Adrenal gland (tissue), 12 donors: ENCODE measurements around the gene MRPL53. TPM values are rescaled to one million over a fixed set of nuclear protein-coding genes. Genes with fewer than 3 reads are reported as not detected.

Experiments used
- DNase-seq, 7 donors: peaks; one replicate each; pipeline ENCODE4 v3.0.0-alpha.2; 2019 to 2020
- H3K27ac ChIP-seq, 5 donors: fragments of 200-600 bp; sonication (generic) in 4 of 5; 1 replicate in 3 of 5; 2 replicates in 2 of 5; pipeline versions ENCODE4 v1.5.1 to v1.8.0; 2016 to 2020; ENCODE audit warnings: mild to moderate bottlenecking in 1 of 5
- H3K27me3 ChIP-seq: fragments of 200-600 bp; 2 replicates; pipeline ENCODE4 v1.8.0; 2021
- H3K36me3 ChIP-seq, 2 donors: fragments of 200-600 bp; replicated peaks in 1 of 2; 1 replicate in 1 of 2; 2 replicates in 1 of 2; pipeline versions ENCODE4 v1.5.1 to v1.8.0; 2018 to 2022
- H3K4me1 ChIP-seq, 2 donors: fragments of 200-600 bp; replicated peaks in 1 of 2; 1 replicate in 1 of 2; 2 replicates in 1 of 2; pipeline versions ENCODE4 v1.5.1 to v1.8.0; 2018 to 2021
- H3K4me3 ChIP-seq, 4 donors: fragments of 200-600 bp; sonication (generic) in 3 of 4; one replicate each; pipeline ENCODE4 v1.5.1; 2016 to 2018
- H3K9me3 ChIP-seq, 3 donors: fragments of 200-600 bp; sonication (generic) in 1 of 3; replicated peaks in 1 of 3; 1 replicate in 2 of 3; 2 replicates in 1 of 3; pipeline versions ENCODE4 v1.5.1 to v1.8.0; 2016 to 2021
- POLR2A ChIP-seq, 2 donors: fragments of 450-650 bp; IDR thresholded peaks; one replicate each; pipeline ENCODE4 v1.6.1; 2017; ENCODE audit warnings: antibody characterized with exemption in 2 of 2, mild to moderate bottlenecking in 2 of 2, moderate library complexity in 1 of 2
- WGBS, 4 donors: extraction: QIAGEN DNeasy Blood & Tissue Kit in 2 of 4; methylation state at CpG; one replicate each; pipeline versions ENCODE4 v1.1.5 to v1.1.7; 2013 to 2017; 5-methylcytosine and 5-hydroxymethylcytosine counted together
- intact Hi-C, 2 donors: fragments of 100-400 bp; cut with DNase I; formaldehyde crosslinking; loops; one replicate each; pipeline versions ENCODE4 v1.14.1 to v1.15.0; 2022 to 2023
- polyA plus RNA-seq, 3 donors: library from polyadenylated mRNA; stranded (reverse); fragments of 200-250 nt in 2 of 3; fragments of 350-450 nt in 1 of 3; fragmentation: Illumina TruSeq in 1 of 3; extraction: RNeasy Lipid Tissue Mini Kit (QIAGEN cat#74804) in 1 of 3; gene quantifications; one replicate each; pipeline ENCODE4 v1.2.3, GENCODE V29; 2013 to 2014
- total RNA-seq, 9 donors: library from RNA; depleted of rRNA in 4 of 9; stranded (reverse); fragments of >200 nt in 4 of 9; fragments of 120-200 nt in 1 of 9; fragmentation: NEBNext Ultra II Directional in 1 of 9; extraction: Animal tissue kit (Norgen Biotek cat#: 25700) in 1 of 9; gene quantifications; one replicate each; pipeline versions ENCODE4 v1.1.0 to v1.2.4, GENCODE V29; 2013 to 2023
- TF ChIP-seq, protein P1 (sequence below), 6 experiments: fragments of 450-650 bp in 4 of 6; fragments of 200-600 bp in 2 of 6; sonication (generic) in 1 of 6; IDR thresholded peaks; 1 replicate in 5 of 6; 2 replicates in 1 of 6; pipeline versions ENCODE4 v1.5.1 to v1.8.0; 2016 to 2021; ENCODE audit warnings: antibody characterized with exemption in 6 of 6, mild to moderate bottlenecking in 2 of 6, moderate library complexity in 1 of 6
- donor health status: healthy with polysubstance abuse.
- donor health status: Bipolar disorder and iron deficiency.
- donor health status: DM: yes; HTN: yes; CAD: no.
- donor health status: DM: no; HTN: no; CAD: no.
- donor health status: DM: no; HTN: no; CAD: no.
- donor health status: DM: yes; HTN: yes; CAD: no.

Gene MRPL53
- total and polyA plus RNA-seq, 12 donors, result 26.4 to 191 (median 135) TPM

DNA sequence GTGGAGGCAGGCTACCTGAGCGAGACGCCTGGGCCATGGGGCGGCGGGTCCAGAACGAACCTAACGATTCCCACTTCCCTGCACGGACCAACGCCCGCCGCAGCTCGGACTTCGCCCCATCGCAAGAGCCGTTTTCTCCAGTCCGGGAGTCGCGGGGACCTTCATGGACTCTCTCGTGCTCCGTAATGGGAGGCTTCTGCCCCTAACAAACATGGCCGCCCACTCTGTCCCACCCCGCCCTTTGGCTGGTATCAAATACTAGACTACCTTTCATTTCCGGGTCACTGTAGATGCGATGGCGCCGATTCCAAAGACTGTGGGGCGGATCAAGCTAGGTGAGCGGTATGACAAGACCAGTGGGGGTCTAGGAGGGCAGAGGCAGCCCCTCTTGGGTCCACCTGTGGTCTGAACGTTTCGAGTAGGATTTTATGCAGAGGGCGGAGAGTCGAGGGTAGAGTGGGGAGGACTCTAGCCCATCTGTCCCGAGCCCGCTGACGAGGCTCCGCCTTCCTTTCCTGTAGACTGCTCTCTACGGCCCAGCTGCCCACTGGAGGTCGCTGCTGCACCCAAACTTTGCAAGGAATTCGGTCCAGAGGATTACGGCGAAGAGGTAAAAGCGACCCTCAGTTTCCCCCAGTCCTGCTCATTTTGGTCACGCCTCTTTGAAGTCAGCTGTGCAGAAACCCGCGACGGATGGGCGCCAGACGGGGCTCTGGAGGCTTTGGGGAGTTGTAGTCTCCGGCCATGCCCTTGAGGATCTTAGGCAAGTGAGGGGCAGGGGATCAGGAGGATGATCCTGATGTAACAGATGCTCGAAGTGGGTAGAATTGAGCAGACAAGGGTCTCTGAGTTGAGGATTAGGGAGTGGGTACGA, 10.6 kb upstream of the MRPL53 start, which contains the start of the genes CCDC142 and TTC31:
Gene CCDC142 (minus strand): TSS at position 198 of the 874 bp plus-strand sequence. CDS start 161 bp downstream, at position 37.
Gene TTC31 (plus strand): TSS at position 281 of the 874 bp plus-strand sequence. CDS start 15 bp downstream, at position 296.
- peak; percentile 95 to 99 (median 97) for DNase-seq
- 0 to 1% (median 1%) methylated on average over 16 to 50 of the region's 50 CpGs for WGBS, 4 donors
- H3K27ac ChIP-seq, result peak within 1 kb of the TSS; percentile 62 to 93 (median 83)
- peaks cover 13 to 25% of the 10 kb centered on the region in 2 donors for H3K4me1 ChIP-seq
- intact Hi-C loops, result loop anchor here (5.0 kb wide), 1 partner anchor 104 kb away; no protein-coding TSS in a partner anchor
- no peaks in the 10 kb centered on the region for H3K9me3 ChIP-seq
- TF ChIP-seq, protein P1, sequence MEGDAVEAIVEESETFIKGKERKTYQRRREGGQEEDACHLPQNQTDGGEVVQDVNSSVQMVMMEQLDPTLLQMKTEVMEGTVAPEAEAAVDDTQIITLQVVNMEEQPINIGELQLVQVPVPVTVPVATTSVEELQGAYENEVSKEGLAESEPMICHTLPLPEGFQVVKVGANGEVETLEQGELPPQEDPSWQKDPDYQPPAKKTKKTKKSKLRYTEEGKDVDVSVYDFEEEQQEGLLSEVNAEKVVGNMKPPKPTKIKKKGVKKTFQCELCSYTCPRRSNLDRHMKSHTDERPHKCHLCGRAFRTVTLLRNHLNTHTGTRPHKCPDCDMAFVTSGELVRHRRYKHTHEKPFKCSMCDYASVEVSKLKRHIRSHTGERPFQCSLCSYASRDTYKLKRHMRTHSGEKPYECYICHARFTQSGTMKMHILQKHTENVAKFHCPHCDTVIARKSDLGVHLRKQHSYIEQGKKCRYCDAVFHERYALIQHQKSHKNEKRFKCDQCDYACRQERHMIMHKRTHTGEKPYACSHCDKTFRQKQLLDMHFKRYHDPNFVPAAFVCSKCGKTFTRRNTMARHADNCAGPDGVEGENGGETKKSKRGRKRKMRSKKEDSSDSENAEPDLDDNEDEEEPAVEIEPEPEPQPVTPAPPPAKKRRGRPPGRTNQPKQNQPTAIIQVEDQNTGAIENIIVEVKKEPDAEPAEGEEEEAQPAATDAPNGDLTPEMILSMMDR (IDR thresholded peaks at IDR 0.05), result peak; percentile 67 to 95 (median 88)
- peak; percentile 29 to 45 for TF ChIP-seq POLR2A (IDR thresholded peaks at IDR 0.05)
- H3K27me3 ChIP-seq, result no peaks in the 10 kb centered on the region
- H3K36me3 ChIP-seq, result peaks cover 0 to 31% of the 10 kb centered on the region in 2 donors
- peak within 1 kb of the TSS; percentile 72 to 99 (median 89) for H3K4me3 ChIP-seq

DNA sequence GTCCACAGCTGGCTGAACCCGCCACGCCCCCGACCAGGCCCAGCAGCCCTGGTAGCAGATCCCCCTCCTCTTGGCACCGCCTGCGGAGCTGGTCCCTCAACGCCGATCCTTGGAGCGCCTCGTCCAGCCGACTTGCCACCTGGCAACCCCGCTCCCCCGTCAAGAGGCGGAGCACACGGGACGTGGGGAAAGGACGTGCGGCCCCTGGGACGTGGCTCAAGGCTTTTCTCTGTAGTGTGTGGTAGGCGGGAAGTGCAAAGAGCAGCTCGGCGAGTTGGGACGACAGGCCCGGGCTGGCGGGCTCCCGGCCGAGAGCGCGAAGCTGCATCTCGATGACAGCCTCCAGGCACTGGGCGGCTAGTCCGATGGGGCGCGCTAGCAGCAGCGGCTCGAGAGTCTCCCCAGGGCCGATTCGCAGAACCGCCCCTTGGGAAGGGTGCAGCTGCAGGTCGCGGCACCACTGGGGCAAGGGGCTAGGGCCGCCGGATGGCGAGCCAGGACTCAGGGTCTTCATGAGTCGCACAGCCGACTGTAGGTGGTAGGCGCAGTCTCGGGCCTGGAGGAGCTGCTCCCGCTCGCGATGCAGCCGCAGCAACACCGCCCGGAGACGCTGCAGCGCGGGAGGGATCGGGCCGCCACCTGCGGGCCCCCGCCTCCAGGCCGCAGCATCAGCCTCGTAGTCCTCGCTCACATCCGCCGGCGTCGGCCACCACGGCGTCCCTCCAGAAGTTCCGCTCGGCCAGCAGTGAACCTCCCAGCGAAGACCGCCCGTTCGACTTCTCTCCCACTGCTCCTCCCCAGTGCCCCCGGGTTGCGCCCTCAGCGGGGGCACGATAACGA, 9.7 kb upstream of the MRPL53 start:
- no peaks in the 10 kb centered on the region for H3K9me3 ChIP-seq
- peak overlapping the region; percentile 72 to 99 (median 89) for H3K4me3 ChIP-seq
- TF ChIP-seq POLR2A (IDR thresholded peaks at IDR 0.05), result no peak
- TF ChIP-seq, protein P1 (IDR thresholded peaks at IDR 0.05), result no peak
- DNase-seq, result peak in 5 of 7 donors; percentile 37 to 68 (median 55)
- peak overlapping the region in 4 of 5 donors; percentile 74 to 93 (median 87) for H3K27ac ChIP-seq
- H3K27me3 ChIP-seq, result no peaks in the 10 kb centered on the region
- 1 to 8% (median 2%) methylated on average over 12 to 80 of the region's 80 CpGs for WGBS, 4 donors
- H3K4me1 ChIP-seq, result peaks cover 13 to 25% of the 10 kb centered on the region in 2 donors
- H3K36me3 ChIP-seq, result peaks cover 0 to 30% of the 10 kb centered on the region in 2 donors
- intact Hi-C loops, result loop anchor here (5.0 kb wide), 1 partner anchor 105 kb away; no protein-coding TSS in a partner anchor

DNA sequence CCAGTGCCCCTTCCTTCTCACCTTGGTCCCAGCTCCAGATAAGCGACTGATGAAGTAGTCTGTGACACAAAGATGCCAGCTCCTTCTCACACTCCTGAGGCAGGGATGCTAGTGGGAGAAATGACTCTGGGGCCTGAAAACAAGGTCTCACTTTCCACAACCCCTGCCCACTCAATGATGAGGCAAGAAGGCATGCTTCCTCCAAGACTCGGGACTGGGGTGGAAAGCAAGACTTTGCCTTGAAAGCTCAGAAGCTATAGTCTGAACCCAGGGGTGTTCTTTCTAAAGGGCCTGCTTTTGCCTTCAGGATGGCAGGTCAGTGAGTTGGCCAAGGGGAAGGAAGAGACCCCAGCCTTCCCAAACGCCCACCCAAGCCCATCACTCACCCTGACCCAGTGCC, 9.0 kb upstream of the MRPL53 start:
- WGBS, 4 donors, result 49 to 72% (median 64%) methylated on average over 2 to 3 of the region's 3 CpGs
- Histone ChIP-seq H3K36me3 (peaks cover 0 to 23% of the 10 kb centered on the region in 2 donors), H3K4me3 (peak overlapping the region in 2 of 4 donors; percentile 72 to 94), H3K27me3 (no peaks in the 10 kb centered on the region), H3K4me1 (peaks cover 13 to 25% of the 10 kb centered on the region in 2 donors), H3K27ac (no peak overlapping the region), H3K9me3 (no peaks in the 10 kb centered on the region)
- DNase-seq, result no peak
- no peak for TF ChIP-seq POLR2A (IDR thresholded peaks at IDR 0.05)
- intact Hi-C loops, result loop anchor here (5.0 kb wide), 1 partner anchor 106 kb away; no protein-coding TSS in a partner anchor

DNA sequence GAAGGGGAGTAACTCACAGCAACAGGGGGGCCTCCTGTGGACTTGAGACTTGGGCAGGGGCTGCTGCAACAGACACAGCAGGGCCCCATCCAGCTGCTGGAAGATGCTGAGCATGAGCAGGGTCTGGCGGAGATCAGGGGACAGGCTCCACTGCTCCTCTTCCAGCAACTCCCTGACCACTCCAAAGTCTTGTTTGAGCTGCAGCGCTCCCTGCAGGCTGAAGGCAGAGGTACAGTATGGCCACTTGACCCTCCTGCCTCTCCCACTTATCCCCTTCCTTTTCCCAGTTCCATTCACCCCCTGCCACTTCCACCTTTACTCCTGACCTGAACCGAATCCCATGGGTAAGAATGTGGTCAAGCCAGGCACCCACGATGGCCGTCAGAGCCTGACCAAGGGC, 2.4 kb upstream of the MRPL53 start:
- intact Hi-C loops, result no loop called here
- Histone ChIP-seq H3K27ac (no peak overlapping the region), H3K9me3 (no peaks in the 10 kb centered on the region), H3K4me3 (no peak overlapping the region), H3K27me3 (no peaks in the 10 kb centered on the region), H3K36me3 (peaks cover 0 to 24% of the 10 kb centered on the region in 2 donors), H3K4me1 (peaks cover 9 to 16% of the 10 kb centered on the region in 2 donors)
- DNase-seq, result no peak
- TF ChIP-seq, protein P1 (IDR thresholded peaks at IDR 0.05), result peak in 1 of 6 experiments; percentile 14
- no peak for TF ChIP-seq POLR2A (IDR thresholded peaks at IDR 0.05)
- 89 to 95% (median 91%) methylated on average over 4 to 5 of the region's 5 CpGs for WGBS, 4 donors
